Measurements from ENCODE around the gene PMM1. TPM values are rescaled to one million over a fixed set of nuclear protein-coding genes. Genes with fewer than 3 reads are reported as not detected.

PMM1 gene
- total RNA-seq, 1 experiment from 2014 or later = 18.6 TPM

DNA sequence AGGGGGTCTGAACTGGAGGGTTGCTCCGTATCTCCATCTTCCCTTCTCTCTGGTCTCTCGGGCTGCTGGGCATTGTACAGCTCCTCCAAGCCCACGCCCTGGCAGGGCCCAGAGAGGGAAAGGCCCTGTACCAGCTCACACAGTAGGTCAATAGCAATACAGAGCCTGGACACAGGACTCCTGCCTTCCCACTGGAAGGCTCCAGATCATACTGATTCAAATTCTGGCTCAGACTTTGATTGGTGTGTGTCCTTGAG is 22.2 kb downstream of the PMM1 start:
- no peak overlapping the region for H3K27ac ChIP-seq (ENCODE audit: low read length)

DNA sequence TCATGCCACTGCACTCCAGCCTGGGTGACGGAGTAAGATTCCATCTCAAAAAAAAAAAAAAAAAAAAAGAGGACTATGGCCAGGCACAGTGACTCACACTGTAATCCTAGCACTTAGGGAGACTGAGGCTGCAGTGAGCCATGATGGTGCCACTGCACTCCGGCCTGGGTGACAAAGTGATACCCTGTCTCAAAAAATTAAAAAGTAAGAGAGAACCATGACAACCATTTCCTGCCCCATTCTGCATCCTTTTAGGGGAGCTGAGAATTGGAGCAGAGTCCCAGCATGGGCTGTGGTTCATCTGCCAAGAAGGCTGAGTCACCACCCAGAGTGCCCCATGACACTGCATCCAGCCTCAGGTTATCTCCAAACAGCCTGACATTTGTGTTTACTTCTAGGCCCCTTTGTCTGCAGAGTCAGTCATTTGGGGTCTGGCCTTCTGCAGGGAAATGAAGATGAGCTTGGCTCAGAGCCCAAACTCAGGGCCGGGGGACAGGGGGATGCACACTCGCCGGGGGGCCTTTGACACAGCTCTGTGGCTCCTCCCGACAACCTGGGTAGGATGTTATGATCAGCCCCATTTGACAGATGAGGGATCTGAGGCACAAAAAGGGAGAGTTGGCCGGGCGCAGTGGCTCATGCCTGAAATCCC is 24.1 kb downstream of the PMM1 start:
- no peak overlapping the region for H3K9ac ChIP-seq (ENCODE audit: low read length)
- no peaks in the 10 kb centered on the region for H3K79me2 ChIP-seq (ENCODE audit: low read length)
- H3K27ac ChIP-seq (ENCODE audit: low read length) = peak overlapping the region; percentile 36; the same call in 1 of the 2 replicates
- H3K9me2 ChIP-seq (replicated peaks; ENCODE audit: low read length) = no peaks in the 10 kb centered on the region
- no peaks in the 10 kb centered on the region for H3K9me3 ChIP-seq (ENCODE audit: low read length)
- ChIA-PET POLR2A (ENCODE audit: unreplicated experiment) (interaction anchor here (0.6 kb wide), 1 partner anchor 56 kb away, joined by 4 read pairs; the partner anchor contains the start of gene XRCC6), CTCF (no interaction called here)
- TF ChIP-seq EZH2phosphoT487 (IDR thresholded peaks at IDR 0.05; ENCODE audit: borderline replicate concordance, low read length) (no peak), EZH2 (IDR thresholded peaks at IDR 0.05; ENCODE audit: low read length, unreplicated experiment) (no peak)
- TF ChIP-seq, protein P1, sequence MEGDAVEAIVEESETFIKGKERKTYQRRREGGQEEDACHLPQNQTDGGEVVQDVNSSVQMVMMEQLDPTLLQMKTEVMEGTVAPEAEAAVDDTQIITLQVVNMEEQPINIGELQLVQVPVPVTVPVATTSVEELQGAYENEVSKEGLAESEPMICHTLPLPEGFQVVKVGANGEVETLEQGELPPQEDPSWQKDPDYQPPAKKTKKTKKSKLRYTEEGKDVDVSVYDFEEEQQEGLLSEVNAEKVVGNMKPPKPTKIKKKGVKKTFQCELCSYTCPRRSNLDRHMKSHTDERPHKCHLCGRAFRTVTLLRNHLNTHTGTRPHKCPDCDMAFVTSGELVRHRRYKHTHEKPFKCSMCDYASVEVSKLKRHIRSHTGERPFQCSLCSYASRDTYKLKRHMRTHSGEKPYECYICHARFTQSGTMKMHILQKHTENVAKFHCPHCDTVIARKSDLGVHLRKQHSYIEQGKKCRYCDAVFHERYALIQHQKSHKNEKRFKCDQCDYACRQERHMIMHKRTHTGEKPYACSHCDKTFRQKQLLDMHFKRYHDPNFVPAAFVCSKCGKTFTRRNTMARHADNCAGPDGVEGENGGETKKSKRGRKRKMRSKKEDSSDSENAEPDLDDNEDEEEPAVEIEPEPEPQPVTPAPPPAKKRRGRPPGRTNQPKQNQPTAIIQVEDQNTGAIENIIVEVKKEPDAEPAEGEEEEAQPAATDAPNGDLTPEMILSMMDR (conservative IDR thresholded peaks at IDR 0.05; ENCODE audit: low read depth, low read length) = no peak
- ATAC-seq = peak; percentile 85
- DNase-seq = peak; percentile 68
- no peak overlapping the region for H3K4me3 ChIP-seq (ENCODE audit: low read length)
- no peaks in the 10 kb centered on the region for H3K36me3 ChIP-seq (ENCODE audit: low read depth, low read length)
- no TSS peak for BruUV-seq (replicated peaks)
- intact Hi-C loops (cut with micrococcal nuclease) = no loop called here
- H3K27me3 ChIP-seq (ENCODE audit: low read length) = no peaks in the 10 kb centered on the region
- no peaks in the 10 kb centered on the region for H3F3A ChIP-seq (ENCODE audit: low read length, unreplicated experiment)
- H3K4me1 ChIP-seq (ENCODE audit: insufficient read depth, low read length) = peaks cover 26% of the 10 kb centered on the region
- no peak overlapping the region for H2AFZ ChIP-seq (ENCODE audit: low read length)
- no peak overlapping the region for H3K4me2 ChIP-seq (ENCODE audit: low read length)
- H4K20me1 ChIP-seq (ENCODE audit: low read length) = no peaks in the 10 kb centered on the region

More for the DNA sequence above, 22.2 kb downstream of the PMM1 start:
- ATAC-seq = no peak
- intact Hi-C loops (cut with micrococcal nuclease) = no loop called here
- DNase-seq = no peak
- Histone ChIP-seq H3K9me3 (ENCODE audit: low read length) (no peaks in the 10 kb centered on the region), H3K9ac (ENCODE audit: low read length) (no peak overlapping the region), H3K4me3 (ENCODE audit: low read length) (no peak overlapping the region), H3K79me2 (ENCODE audit: low read length) (no peaks in the 10 kb centered on the region), H3K9me2 (replicated peaks; ENCODE audit: low read length) (no peaks in the 10 kb centered on the region), H4K20me1 (ENCODE audit: low read length) (no peaks in the 10 kb centered on the region), H2AFZ (ENCODE audit: low read length) (no peak overlapping the region), H3F3A (ENCODE audit: low read length, unreplicated experiment) (no peaks in the 10 kb centered on the region), H3K4me2 (ENCODE audit: low read length) (no peak overlapping the region), H3K4me1 (ENCODE audit: insufficient read depth, low read length) (peaks cover 26% of the 10 kb centered on the region), H3K36me3 (ENCODE audit: low read depth, low read length) (no peaks in the 10 kb centered on the region), H3K27me3 (ENCODE audit: low read length) (no peaks in the 10 kb centered on the region)
- TF ChIP-seq EZH2 (IDR thresholded peaks at IDR 0.05; ENCODE audit: low read length, unreplicated experiment) = no peak
- no peak for TF ChIP-seq EZH2phosphoT487 (IDR thresholded peaks at IDR 0.05; ENCODE audit: borderline replicate concordance, low read length)
- TF ChIP-seq, protein P1 (conservative IDR thresholded peaks at IDR 0.05; ENCODE audit: low read depth, low read length) = no peak
- BruUV-seq (replicated peaks) = no TSS peak
- CTCF ChIA-PET = no interaction called here
- POLR2A ChIA-PET (ENCODE audit: unreplicated experiment) = no interaction called here

DNA sequence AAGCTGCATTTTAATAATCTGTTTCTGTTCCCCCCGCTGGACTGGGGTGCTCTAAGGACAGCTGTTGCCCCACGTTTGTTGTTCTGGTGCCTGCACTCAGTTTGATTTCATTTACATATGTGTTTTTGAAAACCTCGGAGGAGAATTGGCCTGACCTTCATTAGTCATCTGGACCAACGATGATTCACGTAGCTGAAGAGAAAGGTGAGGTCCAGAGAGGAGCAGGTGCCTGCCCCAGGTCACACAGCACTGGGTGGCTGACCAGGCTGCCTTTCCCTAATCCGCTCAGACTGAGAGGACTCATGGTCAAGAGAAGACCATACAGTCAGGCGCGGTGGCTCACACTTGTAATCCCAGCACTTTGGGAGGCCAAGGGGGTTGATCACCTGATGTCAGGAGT is 25.1 kb downstream of the PMM1 start:
- ChIA-PET CTCF (no interaction called here), POLR2A (ENCODE audit: unreplicated experiment) (no interaction called here)
- intact Hi-C loops (cut with micrococcal nuclease) = no loop called here
- Histone ChIP-seq H3K9me2 (replicated peaks; ENCODE audit: low read length) (no peaks in the 10 kb centered on the region), H3K9ac (ENCODE audit: low read length) (no peak overlapping the region), H3K79me2 (ENCODE audit: low read length) (no peaks in the 10 kb centered on the region), H3K27ac (ENCODE audit: low read length) (no peak overlapping the region), H4K20me1 (ENCODE audit: low read length) (no peaks in the 10 kb centered on the region), H3K9me3 (ENCODE audit: low read length) (no peaks in the 10 kb centered on the region), H3K4me1 (ENCODE audit: insufficient read depth, low read length) (peaks cover 26% of the 10 kb centered on the region), H2AFZ (ENCODE audit: low read length) (no peak overlapping the region), H3K4me2 (ENCODE audit: low read length) (no peak overlapping the region), H3K36me3 (ENCODE audit: low read depth, low read length) (no peaks in the 10 kb centered on the region), H3F3A (ENCODE audit: low read length, unreplicated experiment) (no peaks in the 10 kb centered on the region), H3K27me3 (ENCODE audit: low read length) (no peaks in the 10 kb centered on the region), H3K4me3 (ENCODE audit: low read length) (no peak overlapping the region)
- no TSS peak for BruUV-seq (replicated peaks)
- DNase-seq = peak; percentile 66
- peak; percentile 46 for ATAC-seq
- no peak for TF ChIP-seq EZH2 (IDR thresholded peaks at IDR 0.05; ENCODE audit: low read length, unreplicated experiment)

Data from PC-3 (cell line).